ENCODE results near the gene SERTAD1. TPM values are rescaled to one million over a fixed set of nuclear protein-coding genes. Genes with fewer than 3 reads are reported as not detected.

The SERTAD1 gene
- total RNA-seq, 1 donor from 2014 or later = 17.6 TPM

DNA sequence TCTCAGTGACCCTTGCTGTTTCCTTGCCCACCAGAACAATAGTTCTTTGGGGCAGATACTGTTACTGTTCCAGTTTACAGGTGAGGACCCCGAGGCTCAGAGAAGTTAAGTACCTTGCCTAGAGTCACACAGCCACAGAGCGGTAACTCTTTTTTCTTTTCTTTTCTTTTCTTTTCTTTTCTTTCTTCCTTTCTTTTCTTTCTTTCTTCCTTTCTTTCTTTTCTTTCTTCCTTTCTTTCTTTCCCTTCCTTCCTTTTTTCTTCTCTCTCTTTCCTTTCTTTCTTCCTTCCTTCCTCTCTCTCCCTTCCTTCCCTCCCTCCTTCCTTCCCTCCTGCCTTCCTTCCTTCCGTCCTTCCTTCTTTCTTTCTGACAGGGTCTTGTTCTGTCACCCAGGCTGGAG lies 7.8 kb downstream of the SERTAD1 start:
- intact Hi-C loops (cut with DNase I) = no loop called here
- H3K27ac ChIP-seq = peak overlapping the region; percentile 78

DNA sequence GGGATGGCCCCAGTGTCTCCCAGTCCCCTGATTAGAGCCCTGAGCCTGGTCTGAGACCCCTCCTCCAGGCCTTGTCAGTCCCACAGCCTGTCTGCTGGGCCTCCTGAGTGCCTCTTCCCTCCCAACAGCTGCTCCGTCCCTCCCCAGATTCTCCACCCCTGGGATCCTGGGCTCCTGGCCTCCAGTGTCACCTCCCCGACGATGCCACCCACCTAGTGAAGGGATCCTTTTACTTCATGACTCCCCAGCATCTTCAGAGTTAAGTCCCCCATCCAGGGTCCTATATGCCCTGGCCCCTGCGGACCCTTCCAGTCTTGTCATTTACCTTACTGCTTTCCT lies 8.2 kb downstream of the SERTAD1 start:
- H3K36me3 ChIP-seq = peaks cover 6% of the 10 kb centered on the region
- no peak for ATAC-seq
- H3K9me3 ChIP-seq = no peaks in the 10 kb centered on the region
- TF ChIP-seq, protein P1, sequence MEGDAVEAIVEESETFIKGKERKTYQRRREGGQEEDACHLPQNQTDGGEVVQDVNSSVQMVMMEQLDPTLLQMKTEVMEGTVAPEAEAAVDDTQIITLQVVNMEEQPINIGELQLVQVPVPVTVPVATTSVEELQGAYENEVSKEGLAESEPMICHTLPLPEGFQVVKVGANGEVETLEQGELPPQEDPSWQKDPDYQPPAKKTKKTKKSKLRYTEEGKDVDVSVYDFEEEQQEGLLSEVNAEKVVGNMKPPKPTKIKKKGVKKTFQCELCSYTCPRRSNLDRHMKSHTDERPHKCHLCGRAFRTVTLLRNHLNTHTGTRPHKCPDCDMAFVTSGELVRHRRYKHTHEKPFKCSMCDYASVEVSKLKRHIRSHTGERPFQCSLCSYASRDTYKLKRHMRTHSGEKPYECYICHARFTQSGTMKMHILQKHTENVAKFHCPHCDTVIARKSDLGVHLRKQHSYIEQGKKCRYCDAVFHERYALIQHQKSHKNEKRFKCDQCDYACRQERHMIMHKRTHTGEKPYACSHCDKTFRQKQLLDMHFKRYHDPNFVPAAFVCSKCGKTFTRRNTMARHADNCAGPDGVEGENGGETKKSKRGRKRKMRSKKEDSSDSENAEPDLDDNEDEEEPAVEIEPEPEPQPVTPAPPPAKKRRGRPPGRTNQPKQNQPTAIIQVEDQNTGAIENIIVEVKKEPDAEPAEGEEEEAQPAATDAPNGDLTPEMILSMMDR (IDR thresholded peaks at IDR 0.05) = no peak
- H3K4me3 ChIP-seq = peak overlapping the region; percentile 6
- peak overlapping the region; percentile 78 for H3K27ac ChIP-seq
- no peak for DNase-seq
- no peaks in the 10 kb centered on the region for H3K27me3 ChIP-seq (ENCODE audit: low read depth)
- peaks cover 58% of the 10 kb centered on the region for H3K4me1 ChIP-seq
- intact Hi-C loops (cut with DNase I) = no loop called here

More for the DNA sequence above, 7.8 kb downstream of the SERTAD1 start:
- Histone ChIP-seq H3K36me3 (peaks cover 10% of the 10 kb centered on the region), H3K27me3 (ENCODE audit: low read depth) (no peaks in the 10 kb centered on the region), H3K9me3 (no peaks in the 10 kb centered on the region), H3K4me1 (peaks cover 62% of the 10 kb centered on the region), H3K4me3 (peak overlapping the region; percentile 6)
- DNase-seq (no peak), ATAC-seq (no peak)
- TF ChIP-seq, protein P1 (IDR thresholded peaks at IDR 0.05) = no peak

DNA sequence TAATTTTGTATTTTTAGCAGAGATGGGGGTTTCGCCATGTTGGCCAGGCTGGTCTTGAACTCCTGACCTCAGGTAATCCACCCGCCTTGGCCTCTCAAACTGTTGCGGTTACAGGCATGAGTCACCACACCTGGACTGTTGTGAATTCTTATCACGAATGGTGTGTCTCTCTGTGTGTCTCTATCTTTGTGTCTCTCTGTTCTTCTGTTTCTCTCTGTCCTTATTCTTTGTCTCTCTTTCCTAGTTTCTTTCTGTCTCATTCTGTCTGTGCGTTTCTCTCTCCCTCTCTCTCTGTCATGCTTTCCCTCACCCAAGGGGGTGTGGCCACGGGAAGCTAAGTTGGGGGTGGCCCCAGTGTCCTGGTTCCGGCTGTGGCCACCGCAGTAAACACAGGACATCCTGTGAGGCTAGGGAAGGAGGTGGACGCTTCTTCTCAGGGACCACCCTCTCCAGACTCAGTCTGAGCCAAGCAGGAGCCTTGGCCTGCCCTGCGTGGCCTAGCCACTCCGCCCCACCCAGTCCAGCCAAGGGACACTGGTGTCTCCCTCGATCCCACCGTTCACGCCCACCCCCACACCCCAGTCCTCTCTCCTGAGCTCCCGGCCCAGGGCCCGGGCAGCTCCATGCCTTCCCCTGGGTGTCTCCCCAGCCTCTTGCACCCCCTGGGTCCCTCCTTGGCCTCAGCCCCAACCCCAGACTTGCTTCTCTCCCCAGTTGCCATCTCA lies 8.7 kb downstream of the SERTAD1 start:
- ATAC-seq = no peak
- TF ChIP-seq, protein P1 (IDR thresholded peaks at IDR 0.05) = no peak
- no peaks in the 10 kb centered on the region for H3K27me3 ChIP-seq (ENCODE audit: low read depth)
- H3K4me1 ChIP-seq = peaks cover 52% of the 10 kb centered on the region
- DNase-seq = peak; percentile 63
- no peaks in the 10 kb centered on the region for H3K9me3 ChIP-seq
- peaks cover under 1% of the 10 kb centered on the region for H3K36me3 ChIP-seq
- peak overlapping the region; percentile 21 for H3K4me3 ChIP-seq
- H3K27ac ChIP-seq = peak overlapping the region; percentile 78
- intact Hi-C loops (cut with DNase I) = no loop called here

GRCh38 chr19:40415768-40416167 lies 10.0 kb downstream of the SERTAD1 start:
- Histone ChIP-seq H3K36me3 (no peaks in the 10 kb centered on the region), H3K4me1 (peaks cover 54% of the 10 kb centered on the region), H3K9me3 (no peaks in the 10 kb centered on the region), H3K27me3 (ENCODE audit: low read depth) (no peaks in the 10 kb centered on the region), H3K4me3 (no peak overlapping the region), H3K27ac (peak overlapping the region; percentile 21)
- ATAC-seq = no peak
- intact Hi-C loops (cut with DNase I) = no loop called here
- DNase-seq = no peak
- TF ChIP-seq, protein P1 (IDR thresholded peaks at IDR 0.05) = no peak

DNA sequence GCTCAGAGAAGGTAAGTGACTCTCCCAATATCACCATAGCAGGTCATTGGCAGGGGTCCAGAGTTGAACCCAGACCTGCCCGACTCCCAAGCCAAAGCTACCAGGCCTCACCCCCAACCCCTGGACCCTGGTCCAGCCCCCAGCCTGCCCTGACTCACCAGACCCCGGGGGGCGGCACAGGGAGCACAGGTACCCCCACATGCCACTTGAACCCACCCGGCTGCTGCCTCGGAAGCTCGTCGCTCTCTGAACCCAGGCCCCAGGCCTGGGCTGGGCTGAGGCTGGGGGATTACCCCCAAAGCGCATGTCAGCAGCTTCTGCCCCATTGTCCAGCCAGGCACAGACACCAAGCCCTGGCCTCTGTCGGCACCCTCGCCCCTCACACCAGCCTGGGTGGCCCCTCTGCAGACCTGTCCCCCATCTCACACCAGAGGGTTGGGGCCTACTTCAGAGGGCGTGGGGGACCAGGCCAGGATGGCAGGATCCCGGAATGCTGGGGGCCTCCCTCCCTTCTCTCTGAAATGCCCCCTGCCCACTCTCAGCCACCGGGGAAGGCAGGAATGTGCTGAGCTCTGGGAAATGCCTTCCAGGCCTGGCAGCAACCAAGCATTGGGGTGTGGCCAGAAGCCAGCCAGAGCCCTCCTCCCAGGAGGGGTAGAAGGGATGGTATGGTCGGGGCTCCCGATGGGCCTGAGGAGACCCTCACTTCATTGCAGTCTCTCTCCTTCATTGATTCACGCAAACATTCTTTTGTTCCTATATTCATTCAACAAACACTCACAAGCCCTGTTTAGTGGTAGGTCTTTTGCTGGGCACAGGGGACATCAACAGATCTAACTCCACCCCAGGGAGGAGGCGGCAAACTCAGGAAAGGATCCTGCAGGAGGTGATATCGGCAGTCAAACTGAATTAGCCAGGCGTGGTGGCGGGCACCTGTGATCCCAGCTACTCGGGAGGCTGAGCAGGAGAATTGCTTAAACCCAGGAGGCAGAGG lies 11.0 kb downstream of the SERTAD1 start:
- Histone ChIP-seq H3K27me3 (ENCODE audit: low read depth) (no peaks in the 10 kb centered on the region), H3K27ac (peak overlapping the region; percentile 21), H3K4me1 (peaks cover 50% of the 10 kb centered on the region), H3K9me3 (no peaks in the 10 kb centered on the region), H3K4me3 (no peak overlapping the region), H3K36me3 (no peaks in the 10 kb centered on the region)
- no peak for ATAC-seq
- intact Hi-C loops (cut with DNase I) = no loop called here
- DNase-seq = no peak
- TF ChIP-seq, protein P1 (IDR thresholded peaks at IDR 0.05) = no peak
